Activated T-cell treated with anti-CD3 and anti-CD28 coated beads, Interleukin-2, amount 50 U/mL, for 4 hours (primary cell): ENCODE results near the gene POLDIP3. TPM values are rescaled to one million over a fixed set of nuclear protein-coding genes. Genes with fewer than 3 reads are reported as not detected.
"Not testable (repeated sequence)": the region's sequence is repeated elsewhere in the genome, so short reads cannot be mapped to it uniquely, and the experiment has no call there.

Experiments used
- ATAC-seq, 2 donors: fragments of 200-7000 bp; cut with Tn5 transposase; one replicate each; pipeline ENCODE4 v1.10.0; 2021
- DNase-seq: peaks from one replicate; pipeline ENCODE4 v3.0.0-alpha.2; 2020
- H3K27me3 Mint-ChIP-seq: one replicate; pipeline ENCODE4 v1.8.0; 2021; ENCODE audit warnings: low read depth, mixed read lengths
- H3K36me3 Mint-ChIP-seq: one replicate; pipeline ENCODE4 v1.8.0; 2022; ENCODE audit warnings: mixed read lengths; ENCODE audit not compliant: insufficient read depth
- H3K4me1 Mint-ChIP-seq: one replicate; pipeline ENCODE4 v1.8.0; 2021; ENCODE audit warnings: low read depth, mixed read lengths
- H3K4me3 Mint-ChIP-seq: one replicate; pipeline ENCODE4 v1.8.0; 2021; ENCODE audit warnings: mild to moderate bottlenecking, moderate library complexity, mixed read lengths
- H3K9me3 Mint-ChIP-seq: one replicate; pipeline ENCODE4 v1.8.0; 2021; ENCODE audit warnings: mixed read lengths
- total RNA-seq, 3 donors: library from RNA; stranded (reverse); gene quantifications; one replicate each; pipeline ENCODE4 v1.2.1, GENCODE V29; 2021

POLDIP3 gene
- total RNA-seq, 3 donors from 2014 or later = 71.8 to 82.6 (median 77.1) TPM

- not testable (repeated sequence) for H3K36me3 Mint-ChIP-seq, DNase-seq, H3K27me3 Mint-ChIP-seq, ATAC-seq, H3K9me3 Mint-ChIP-seq
- Mint-ChIP-seq H3K4me3 (peak overlapping the region; percentile 73), H3K4me1 (peaks cover 23% of the 10 kb centered on the region)
These were observed 62.4 kb downstream of the POLDIP3 start for GRCh38 chr22:42552294-42552647.

- H3K4me3 Mint-ChIP-seq = no peak overlapping the region
- no peaks in the 10 kb centered on the region for H3K27me3 Mint-ChIP-seq
- no peak for DNase-seq
- no peaks in the 10 kb centered on the region for H3K36me3 Mint-ChIP-seq
- peaks cover 23% of the 10 kb centered on the region for H3K4me1 Mint-ChIP-seq
- no peaks in the 10 kb centered on the region for H3K9me3 Mint-ChIP-seq
- no peak for ATAC-seq
These were observed 65.2 kb downstream of the POLDIP3 start for GRCh38 chr22:42549331-42550060.

DNA sequence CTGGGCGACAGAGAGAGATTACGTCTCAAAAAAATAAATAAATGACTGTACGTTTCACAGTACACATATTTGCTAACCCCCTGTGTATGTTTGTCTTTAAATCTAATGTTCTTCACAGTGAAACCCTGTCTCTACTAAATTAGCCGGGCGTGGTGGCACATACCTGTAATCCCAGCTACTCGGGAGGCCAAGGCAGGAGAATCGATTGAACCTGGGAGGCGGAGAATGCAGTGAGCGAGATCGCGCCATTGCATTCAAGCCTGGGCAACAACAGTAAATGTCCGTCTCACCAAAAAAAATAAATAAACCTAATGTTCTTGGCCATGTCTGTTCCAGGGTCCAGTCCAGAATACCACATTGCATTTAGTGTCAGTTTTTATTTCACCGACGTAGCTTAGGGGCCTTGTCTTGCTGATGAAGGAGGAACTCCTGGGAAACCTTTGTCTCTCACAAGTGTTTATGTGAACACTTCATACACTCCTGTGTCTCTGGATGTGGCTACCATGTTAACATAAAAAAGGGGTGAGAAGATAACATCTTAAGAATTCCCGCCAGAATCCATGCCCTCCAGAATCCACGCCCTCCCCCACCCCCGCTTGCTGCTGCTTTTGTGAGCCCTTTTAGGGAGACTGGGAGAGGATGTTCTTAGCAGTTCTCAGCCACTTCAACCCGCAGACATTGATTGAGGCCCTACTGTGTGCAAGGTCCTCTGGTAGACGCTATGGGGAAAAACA lies 65.9 kb downstream of the POLDIP3 start:
- H3K4me1 Mint-ChIP-seq = peaks cover 20% of the 10 kb centered on the region
- H3K4me3 Mint-ChIP-seq = no peak overlapping the region
- no peaks in the 10 kb centered on the region for H3K27me3 Mint-ChIP-seq
- no peaks in the 10 kb centered on the region for H3K36me3 Mint-ChIP-seq
- ATAC-seq = no peak
- DNase-seq = no peak
- no peaks in the 10 kb centered on the region for H3K9me3 Mint-ChIP-seq

GRCh38 chr22:42548126-42548525 lies 66.6 kb downstream of the POLDIP3 start:
- not testable (repeated sequence) for DNase-seq, H3K9me3 Mint-ChIP-seq, H3K27me3 Mint-ChIP-seq, H3K36me3 Mint-ChIP-seq, H3K4me3 Mint-ChIP-seq, ATAC-seq
- H3K4me1 Mint-ChIP-seq = peaks cover 17% of the 10 kb centered on the region

GRCh38 chr22:42547562-42547961 lies 67.1 kb downstream of the POLDIP3 start:
- Mint-ChIP-seq H3K27me3 (no peaks in the 10 kb centered on the region), H3K36me3 (no peaks in the 10 kb centered on the region), H3K4me3 (no peak overlapping the region), H3K9me3 (no peaks in the 10 kb centered on the region), H3K4me1 (peaks cover 14% of the 10 kb centered on the region)
- no peak for DNase-seq
- ATAC-seq = no peak

DNA sequence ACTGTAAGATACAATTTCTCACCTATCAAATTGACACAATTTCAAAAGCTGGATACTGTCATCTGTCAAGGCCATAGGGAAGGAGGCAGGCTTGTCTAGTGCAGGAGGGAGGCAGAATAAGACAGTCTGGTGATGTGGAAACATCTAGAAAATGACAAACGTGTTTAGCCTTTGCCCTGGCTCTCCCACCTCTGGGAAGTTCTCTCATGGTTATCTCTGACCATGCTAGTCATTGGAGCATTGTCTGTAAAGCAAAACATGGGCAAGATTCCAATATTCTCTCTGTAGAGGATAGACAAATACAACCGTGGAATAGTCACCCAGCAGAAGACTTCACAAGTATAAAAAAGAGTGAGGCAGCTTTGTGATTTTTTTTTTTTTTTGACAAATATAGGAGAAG lies 70.0 kb downstream of the POLDIP3 start:
- Mint-ChIP-seq H3K27me3 (no peaks in the 10 kb centered on the region), H3K36me3 (no peaks in the 10 kb centered on the region), H3K4me3 (no peak overlapping the region), H3K9me3 (no peaks in the 10 kb centered on the region), H3K4me1 (no peaks in the 10 kb centered on the region)
- ATAC-seq (no peak), DNase-seq (no peak)

- DNase-seq, H3K27me3 Mint-ChIP-seq, H3K9me3 Mint-ChIP-seq, H3K4me3 Mint-ChIP-seq, H3K36me3 Mint-ChIP-seq: not testable (repeated sequence)
- peak; percentile 61 to 67 for ATAC-seq
- peaks cover 17% of the 10 kb centered on the region for H3K4me1 Mint-ChIP-seq
These were observed 75.4 kb downstream of the POLDIP3 start for GRCh38 chr22:42539236-42539771.

- peaks cover 28% of the 10 kb centered on the region for H3K4me1 Mint-ChIP-seq
- peak; percentile 41 to 61 for ATAC-seq
- not testable (repeated sequence) for H3K4me3 Mint-ChIP-seq, DNase-seq, H3K27me3 Mint-ChIP-seq, H3K36me3 Mint-ChIP-seq, H3K9me3 Mint-ChIP-seq
These were observed 77.4 kb downstream of the POLDIP3 start for GRCh38 chr22:42537199-42537831.

DNA sequence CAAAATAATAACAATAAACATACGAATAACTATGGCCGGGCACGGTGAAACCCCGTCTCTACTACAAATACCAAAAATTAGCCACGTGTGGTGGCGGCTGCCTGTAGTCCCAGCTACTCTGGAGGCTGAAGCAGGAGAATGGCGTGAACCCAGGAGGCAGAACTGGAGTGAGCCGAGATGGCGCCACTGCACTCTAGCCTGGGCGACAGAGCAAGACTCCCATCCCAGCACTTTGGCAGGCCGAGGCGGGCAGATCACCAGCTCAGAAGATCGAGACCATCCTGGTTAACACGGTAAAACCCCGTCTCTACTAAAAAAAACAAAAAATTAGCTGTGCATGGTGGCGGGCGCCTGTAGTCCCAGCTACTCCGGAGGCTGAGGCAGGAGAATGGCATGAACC lies 78.0 kb downstream of the POLDIP3 start:
- ATAC-seq, DNase-seq, H3K27me3 Mint-ChIP-seq, H3K4me3 Mint-ChIP-seq, H3K36me3 Mint-ChIP-seq, H3K9me3 Mint-ChIP-seq: not testable (repeated sequence)
- H3K4me1 Mint-ChIP-seq = peaks cover 28% of the 10 kb centered on the region

DNA sequence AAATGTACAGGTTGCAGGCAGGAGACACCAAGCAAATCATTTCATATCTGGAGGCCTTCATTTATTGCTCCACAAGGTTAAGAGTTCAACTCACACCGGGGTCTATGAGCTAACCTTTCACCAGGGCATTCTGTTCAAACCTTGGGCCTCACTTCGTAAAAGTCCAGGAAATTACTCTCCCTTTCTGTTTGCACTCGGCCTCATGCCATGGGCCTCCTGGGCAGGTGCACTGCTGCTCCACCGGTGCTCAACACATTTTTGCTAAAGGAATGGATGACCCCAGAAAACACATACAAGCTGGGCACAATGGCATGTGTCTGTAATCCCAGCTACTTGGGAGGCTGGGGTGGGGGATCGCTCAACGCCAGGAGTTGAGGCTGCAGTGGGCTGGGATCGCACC lies 78.5 kb downstream of the POLDIP3 start:
- Mint-ChIP-seq H3K4me1 (peaks cover 28% of the 10 kb centered on the region), H3K36me3 (no peaks in the 10 kb centered on the region), H3K9me3 (no peaks in the 10 kb centered on the region), H3K4me3 (no peak overlapping the region), H3K27me3 (no peaks in the 10 kb centered on the region)
- no peak for DNase-seq
- ATAC-seq = no peak

- not testable (repeated sequence) for ATAC-seq, H3K27me3 Mint-ChIP-seq, DNase-seq, H3K9me3 Mint-ChIP-seq, H3K4me3 Mint-ChIP-seq, H3K36me3 Mint-ChIP-seq
- peaks cover 28% of the 10 kb centered on the region for H3K4me1 Mint-ChIP-seq
These were observed 79.5 kb downstream of the POLDIP3 start for GRCh38 chr22:42535082-42535731.

Other genes with a start within 250 kb of the POLDIP3 start
- gene NFAM1, start 182.5 kb downstream of the POLDIP3 start, total RNA-seq = under 1 TPM in 2 of 3 donors, not detected in 1; 0.03 to 0.11 TPM
- gene RRP7A, start 95.1 kb downstream of the POLDIP3 start, total RNA-seq = 100 to 1,000 TPM; 214 to 258 (median 217) TPM
- under 1 TPM; 0.55 to 0.96 (median 0.79) TPM for gene SERHL2, start 60.9 kb downstream of the POLDIP3 start, total RNA-seq
- 1 to 10 TPM in 2 of 3 donors, under 1 TPM in 1; 0.71 to 1.2 (median 1.2) TPM for gene ATP5MGL, start 25.7 kb upstream of the POLDIP3 start, total RNA-seq
- gene CYB5R3, start 34.5 kb upstream of the POLDIP3 start, total RNA-seq = 10 to 100 TPM; 58.5 to 74.2 (median 73.8) TPM
- gene A4GALT, start 106.0 kb upstream of the POLDIP3 start, total RNA-seq = not detected
- 10 to 100 TPM; 21.6 to 34.5 (median 26.8) TPM for gene ARFGAP3, start 242.4 kb upstream of the POLDIP3 start, total RNA-seq